KG1 (cell line): Measurements from ENCODE around the gene BLCAP.
"Not testable (repeated sequence)": the region's sequence is repeated elsewhere in the genome, so short reads cannot be mapped to it uniquely, and the experiment has no call there.

Experiments used
- DNase-seq: peaks from one replicate; lab custom pipeline; 2025; lab: John Stamatoyannopoulos, UW

BLCAP gene

GRCh38 chr20:37527638-37528445 is at the start of gene BLCAP:
Gene BLCAP (minus strand): TSS chr20:37527876. CDS start chr20:37519174, 8,702 bp downstream.
- peak; percentile 84 for DNase-seq

- DNase-seq = not testable (repeated sequence)
Observed at GRCh38 chr20:37577436-37577835, 49.8 kb upstream of the BLCAP start.

GRCh38 chr20:37576911-37577310 is 49.2 kb upstream of the BLCAP start:
- DNase-seq = no peak

- peak; percentile 10 for DNase-seq
Observed at GRCh38 chr20:37575884-37576283, 48.2 kb upstream of the BLCAP start.

GRCh38 chr20:37574199-37574890 is 46.7 kb upstream of the BLCAP start:
- DNase-seq = no peak

DNA sequence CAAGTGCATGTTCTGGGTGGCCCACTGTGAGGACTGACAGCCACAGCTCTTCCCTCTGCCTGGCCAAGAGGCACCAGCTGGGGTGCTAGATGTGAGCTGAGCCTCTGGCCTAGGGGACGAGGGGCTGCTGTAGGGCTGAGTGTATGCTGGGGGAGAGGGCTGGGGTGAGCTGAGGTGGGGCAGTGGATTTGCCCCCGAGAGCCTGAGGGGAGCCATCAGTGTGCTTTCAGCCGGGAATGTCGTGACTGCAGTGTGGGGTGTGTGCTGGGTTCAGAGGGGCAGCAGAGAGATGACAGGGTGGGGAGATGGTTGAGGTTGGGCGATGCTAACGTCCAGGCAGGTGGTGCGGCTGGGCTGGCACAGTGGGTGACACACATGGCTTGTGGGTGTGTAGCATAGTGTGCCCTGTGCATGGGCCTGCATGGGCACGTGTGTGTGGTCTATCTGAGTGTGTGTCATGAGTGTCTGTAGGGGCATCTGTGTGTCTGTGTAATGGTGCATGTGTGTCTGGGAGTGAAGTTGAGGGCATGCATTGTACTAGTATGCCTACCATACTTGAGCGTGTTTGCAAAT is 46.0 kb upstream of the BLCAP start:
- no peak for DNase-seq

DNA sequence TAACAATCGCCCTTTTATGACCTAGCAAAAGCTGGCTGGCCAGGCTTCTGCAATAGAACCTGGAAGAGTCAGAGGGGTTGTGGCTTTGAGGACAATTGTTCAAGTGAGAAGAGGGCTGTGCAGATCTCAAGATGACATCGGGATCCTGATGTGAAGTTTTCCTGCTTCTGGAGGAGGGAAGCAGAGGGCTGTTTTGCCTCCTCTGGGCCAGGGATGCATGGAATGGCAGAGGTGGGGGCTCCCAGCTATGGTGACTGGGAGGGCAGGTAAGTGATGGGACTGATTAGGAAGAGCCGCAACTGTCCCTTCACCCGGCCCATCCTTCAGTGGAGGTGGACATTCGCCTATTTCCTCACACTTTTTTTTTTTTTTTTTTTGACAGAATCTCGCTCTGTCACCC is 43.4 kb upstream of the BLCAP start:
- DNase-seq = no peak

DNA sequence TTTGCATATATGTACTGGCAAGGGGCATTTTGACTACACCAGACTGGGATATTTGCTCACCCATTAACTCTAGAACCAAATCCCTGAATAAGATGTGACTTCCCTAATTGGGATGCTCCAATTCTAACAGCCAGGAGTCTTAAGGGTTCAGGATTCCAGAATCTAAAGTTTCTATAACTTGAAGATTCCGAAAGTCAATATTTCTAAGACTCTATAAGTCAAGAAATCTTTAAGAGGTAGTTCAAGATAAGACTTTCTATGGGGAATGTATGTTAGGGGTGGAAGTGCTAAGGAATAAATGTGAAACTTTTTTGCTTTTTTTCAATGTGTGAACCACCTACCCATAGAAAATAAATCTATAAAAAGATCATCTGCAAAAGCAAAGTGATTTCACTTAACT is 42.7 kb upstream of the BLCAP start:
- DNase-seq = no peak

- DNase-seq = peak; percentile 29
Observed at GRCh38 chr20:37567671-37568588, 40.3 kb upstream of the BLCAP start.

GRCh38 chr20:37567331-37567665 is 39.6 kb upstream of the BLCAP start:
- DNase-seq = no peak

- no peak for DNase-seq
Observed at GRCh38 chr20:37566590-37567330, 39.1 kb upstream of the BLCAP start.

- no peak for DNase-seq
Observed at GRCh38 chr20:37565134-37565811, 37.6 kb upstream of the BLCAP start.

- DNase-seq = peak; percentile 2
Observed at GRCh38 chr20:37564388-37565133, 36.9 kb upstream of the BLCAP start.

GRCh38 chr20:37564016-37564387 is 36.3 kb upstream of the BLCAP start:
- no peak for DNase-seq

DNA sequence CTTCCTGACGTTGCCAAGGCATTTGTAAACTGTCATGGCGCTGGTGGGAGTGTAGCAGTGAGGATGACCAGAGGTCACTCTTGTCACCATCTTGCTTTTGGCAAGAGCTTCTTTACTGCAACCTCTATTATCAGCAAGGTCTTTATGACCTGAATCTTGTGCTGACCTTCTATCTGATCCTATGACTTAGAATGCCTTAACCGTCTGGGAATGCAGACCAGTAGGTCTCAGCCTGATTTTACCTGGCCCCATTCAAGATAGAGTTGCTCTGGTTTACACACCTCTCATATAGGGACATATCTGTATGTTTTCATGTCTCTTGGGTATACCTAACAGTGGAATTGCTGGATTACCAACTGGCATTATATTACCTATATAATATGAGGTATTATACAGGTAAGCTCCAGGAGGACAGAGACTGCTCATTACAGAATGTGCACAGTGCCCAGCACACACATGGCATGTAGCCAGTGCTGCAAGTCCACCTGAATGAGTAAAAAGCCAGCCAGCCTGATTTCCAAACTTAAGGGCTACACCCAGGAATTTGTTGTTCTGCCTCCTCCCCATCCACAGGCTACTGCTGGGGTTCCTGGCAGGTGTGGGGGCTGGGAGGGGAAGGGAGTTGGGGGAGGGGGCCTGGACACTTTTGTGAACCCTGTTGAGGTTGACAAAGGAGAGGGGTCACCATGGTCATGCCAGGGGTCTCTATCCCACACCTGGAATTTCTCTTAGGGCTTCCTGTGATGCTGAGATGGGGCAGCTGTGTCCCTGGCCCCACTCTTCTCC is 35.2 kb upstream of the BLCAP start:
- DNase-seq = no peak

DNA sequence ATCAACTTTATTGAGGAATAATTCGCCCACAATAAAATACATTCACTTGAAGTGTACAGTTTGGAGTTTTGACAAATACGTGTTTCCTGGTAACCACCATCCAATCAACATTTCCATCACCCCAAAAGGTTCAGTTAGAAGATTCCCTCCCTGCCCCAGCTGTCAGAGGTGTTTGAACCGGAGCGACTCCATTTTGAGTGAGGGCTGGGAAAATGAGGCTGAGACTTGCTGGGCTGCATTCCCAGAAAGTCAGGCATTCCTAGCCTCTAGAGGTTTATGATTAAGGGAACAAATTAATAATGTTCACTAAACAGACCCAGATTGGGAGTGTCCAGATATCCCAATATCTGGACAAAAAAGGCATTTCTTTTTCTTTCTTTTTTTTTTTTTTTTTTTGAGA is 33.0 kb upstream of the BLCAP start:
- DNase-seq = no peak

DNA sequence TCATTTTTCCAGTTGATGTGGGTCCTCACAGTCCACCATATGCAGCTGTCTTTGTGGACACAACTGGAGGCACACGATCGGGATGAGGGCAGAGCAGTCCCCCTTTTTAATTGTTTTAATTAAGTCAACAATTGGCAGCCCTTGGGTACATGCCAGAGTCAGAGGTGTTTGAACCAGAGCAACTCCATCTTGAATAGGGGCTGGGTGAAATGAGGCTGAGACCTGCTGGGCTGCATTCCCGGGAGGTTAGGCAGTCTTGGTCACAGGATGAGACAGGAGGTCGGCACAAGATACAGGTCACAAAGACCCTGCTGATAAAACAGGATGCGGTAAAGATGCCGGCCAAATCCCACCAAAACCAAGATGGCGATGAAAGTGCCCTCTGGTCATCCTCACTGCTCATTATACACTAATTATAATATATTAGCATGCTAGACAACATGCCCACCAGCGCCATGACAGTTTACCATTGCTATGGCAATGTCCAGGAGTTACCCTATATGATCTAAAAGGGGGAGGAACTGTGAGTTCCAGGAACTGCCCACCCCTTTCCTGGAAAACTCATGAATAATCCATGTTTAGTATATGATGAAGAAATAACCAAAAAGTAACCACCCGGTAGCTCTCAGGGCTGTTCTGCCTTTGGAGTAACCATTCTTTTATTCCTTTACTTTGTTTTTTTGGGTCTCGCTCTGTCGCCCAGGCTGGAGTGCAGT is 31.8 kb upstream of the BLCAP start:
- no peak for DNase-seq

- DNase-seq = no peak
Observed at GRCh38 chr20:37558779-37559178, 31.1 kb upstream of the BLCAP start.

DNA sequence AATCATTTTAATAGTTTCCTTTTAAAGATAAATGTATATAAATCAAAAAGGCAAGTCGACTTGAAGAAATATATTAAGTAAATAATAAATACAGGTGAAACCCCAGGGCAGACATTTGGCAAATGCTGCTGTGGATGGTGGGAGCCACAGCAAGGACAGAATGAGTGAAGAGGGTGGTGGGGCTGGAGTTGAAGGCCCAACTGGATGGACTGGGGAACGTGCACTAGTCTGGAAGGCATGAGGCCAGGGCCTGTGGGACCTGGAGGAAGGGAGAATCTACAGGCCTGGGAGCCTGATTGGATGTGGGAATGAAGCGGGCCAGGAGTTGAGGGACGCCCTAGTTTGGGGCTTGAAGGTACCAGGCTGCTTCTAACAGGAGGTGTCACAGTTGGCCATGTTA is 30.6 kb upstream of the BLCAP start:
- DNase-seq = no peak
